ENCODE results near the gene TEN1.

Gene TEN1

GRCh38 chr17:76005263-76006149 is 26.5 kb downstream of the TEN1 start:
- DNase-seq (ENCODE audit: low read depth in 3 of 3) = peak; percentile 74 to 82 (median 77)

- no peak for DNase-seq (ENCODE audit: low read depth in 3 of 3)
Observed at GRCh38 chr17:76007131-76007849, 28.2 kb downstream of the TEN1 start.

GRCh38 chr17:76007850-76008165 is 28.8 kb downstream of the TEN1 start:
- no peak for DNase-seq (ENCODE audit: low read depth in 3 of 3)

- no peak for DNase-seq (ENCODE audit: low read depth in 3 of 3)
Observed at GRCh38 chr17:76008208-76008607, 29.2 kb downstream of the TEN1 start.

GRCh38 chr17:76008630-76009425 is 29.8 kb downstream of the TEN1 start:
- no peak for DNase-seq (ENCODE audit: low read depth in 3 of 3)

DNA sequence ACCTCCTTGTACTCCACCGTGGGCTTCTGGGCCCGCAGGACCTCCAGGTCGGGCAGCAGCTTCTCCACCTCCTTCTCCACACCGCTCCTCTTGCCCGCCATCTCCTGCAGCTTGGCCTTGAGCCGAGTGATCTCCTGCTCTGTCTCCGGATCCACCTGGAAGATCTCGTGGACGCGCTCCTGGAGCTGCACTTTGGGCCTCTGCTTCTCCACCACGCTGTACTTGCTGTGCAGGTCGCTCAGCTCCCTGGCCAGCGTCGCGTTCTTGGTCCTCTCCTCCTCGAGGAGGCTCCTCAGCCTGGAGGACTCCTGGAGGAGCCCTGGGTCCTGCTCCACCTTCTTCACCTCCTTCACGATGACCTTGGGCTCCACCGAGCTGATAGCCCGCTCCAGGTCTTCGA is 30.4 kb downstream of the TEN1 start:
- DNase-seq (ENCODE audit: low read depth in 3 of 3) = no peak

DNA sequence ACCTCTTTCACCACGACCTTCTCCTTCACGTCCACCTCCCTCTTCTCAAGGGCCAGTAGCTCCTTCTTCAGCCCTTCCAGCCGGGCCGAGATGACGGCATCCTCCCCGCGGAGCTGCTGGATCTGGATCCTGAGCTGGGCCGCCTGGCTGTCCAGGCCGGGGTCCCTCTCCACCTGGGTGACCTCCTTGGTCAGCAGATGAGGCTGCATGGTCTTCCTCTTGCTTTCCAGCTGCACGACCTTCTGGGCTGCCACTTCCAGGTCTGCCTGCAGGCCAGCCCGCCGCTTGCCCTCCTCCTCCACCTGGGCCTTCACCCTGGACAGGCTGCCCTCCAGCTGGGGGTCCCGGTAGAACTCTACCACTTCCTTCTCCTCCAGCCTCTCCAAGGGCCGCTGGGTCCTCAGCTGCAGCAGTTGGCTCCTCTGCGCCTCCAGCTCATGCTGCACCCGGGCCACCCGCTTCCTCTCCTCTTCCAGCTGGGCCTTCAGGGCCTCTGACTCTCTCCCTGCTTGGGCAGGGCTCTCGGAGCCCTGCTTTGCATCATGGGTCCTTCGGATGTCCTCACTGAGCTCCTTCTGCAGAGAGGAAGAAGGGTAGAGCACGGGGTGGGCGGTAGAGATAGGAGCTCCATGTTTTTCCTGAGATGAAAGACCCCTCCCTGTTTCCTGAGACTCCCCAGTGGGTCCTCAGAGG is 31.1 kb downstream of the TEN1 start:
- no peak for DNase-seq (ENCODE audit: low read depth in 3 of 3)

GRCh38 chr17:76011951-76012350 is 32.9 kb downstream of the TEN1 start:
- DNase-seq (ENCODE audit: low read depth in 3 of 3) = no peak

GRCh38 chr17:76013377-76013932 is 34.4 kb downstream of the TEN1 start:
- no peak for DNase-seq (ENCODE audit: low read depth in 3 of 3)

DNA sequence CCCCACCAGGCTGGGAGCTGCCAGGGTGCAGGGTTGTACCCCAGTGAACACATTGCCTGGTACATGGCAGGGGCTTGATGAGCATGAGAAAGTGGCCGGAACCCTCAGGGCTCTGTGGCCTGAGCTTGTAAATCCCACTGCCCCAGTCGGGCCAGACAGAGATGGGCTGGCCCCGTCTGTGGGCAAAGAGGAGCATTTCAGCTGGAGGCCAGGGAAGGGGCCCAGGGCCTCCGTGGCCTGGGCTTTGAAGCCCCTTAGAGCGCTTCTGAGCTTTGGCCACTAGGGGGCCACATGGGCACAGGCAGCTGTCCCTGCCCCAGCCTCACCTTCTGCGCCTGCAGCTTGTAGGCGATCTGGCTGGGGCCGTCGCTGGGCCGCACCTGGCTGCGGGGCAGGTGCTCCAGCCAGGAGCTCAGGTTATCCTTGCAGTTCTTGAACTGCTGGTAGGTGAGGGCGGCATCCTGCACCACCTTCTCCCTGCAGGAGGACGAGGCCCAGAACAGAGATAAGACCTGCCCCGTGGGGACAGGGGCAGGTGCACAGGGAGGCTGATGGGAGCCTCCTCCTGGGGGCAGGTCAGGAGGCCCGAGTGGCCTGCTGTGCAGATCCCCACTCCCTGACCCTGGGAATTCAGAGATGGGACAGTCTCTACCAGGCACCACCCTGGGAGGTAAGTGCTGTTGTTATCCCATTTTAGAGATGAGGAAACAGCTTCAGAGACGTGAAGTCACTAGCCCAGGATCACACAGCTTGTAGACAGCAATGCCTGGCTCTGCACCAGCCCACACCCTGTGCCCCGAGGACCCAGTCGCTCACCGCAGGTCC is 35.3 kb downstream of the TEN1 start:
- DNase-seq (ENCODE audit: low read depth in 3 of 3) = peak; percentile 54 to 78 (median 63)

- DNase-seq (ENCODE audit: low read depth in 3 of 3) = no peak
Observed at GRCh38 chr17:76014925-76015261, 35.9 kb downstream of the TEN1 start.

DNA sequence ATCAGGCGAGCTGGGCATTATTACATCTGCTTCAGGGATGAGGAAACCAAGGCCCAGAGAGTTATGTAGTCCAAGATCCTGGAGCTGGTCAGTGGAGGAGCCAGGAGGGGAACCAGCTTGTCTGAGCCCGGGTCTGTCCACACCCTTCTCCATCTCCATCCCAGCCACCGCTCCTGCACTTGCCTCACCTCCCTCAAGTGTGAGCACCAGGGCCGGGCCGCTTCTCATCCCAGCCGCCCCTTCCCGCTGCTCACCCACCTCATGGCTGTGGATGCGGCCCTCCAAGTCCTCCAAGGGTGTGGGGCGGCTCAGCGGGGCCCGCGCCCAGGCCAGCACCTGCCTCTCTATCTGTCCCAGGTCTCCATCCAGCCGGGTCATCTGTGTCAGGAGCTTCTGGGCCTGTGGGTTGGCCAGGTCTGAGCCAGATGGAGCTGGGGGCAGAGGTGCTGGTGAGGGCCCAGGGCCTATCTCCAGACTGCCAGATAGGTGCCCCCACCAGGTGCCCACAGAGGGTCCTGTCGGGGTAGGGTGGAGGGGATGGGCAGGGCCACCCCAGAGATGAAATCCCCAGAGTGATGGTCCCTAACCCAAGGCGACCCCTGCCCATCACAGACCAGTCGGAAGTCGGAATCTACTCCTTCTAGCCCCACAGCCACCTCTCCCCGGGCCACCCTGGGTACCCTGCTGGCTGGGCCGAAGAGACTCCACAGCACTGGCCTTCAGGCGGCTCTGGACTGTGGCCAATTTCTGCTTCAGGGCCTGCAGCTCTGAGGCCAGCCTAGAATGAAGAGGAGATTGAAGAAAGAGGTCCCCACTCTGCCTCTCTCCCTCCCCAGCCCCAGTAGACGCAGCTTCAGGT is 38.7 kb downstream of the TEN1 start:
- DNase-seq (ENCODE audit: low read depth in 3 of 3) = no peak

DNA sequence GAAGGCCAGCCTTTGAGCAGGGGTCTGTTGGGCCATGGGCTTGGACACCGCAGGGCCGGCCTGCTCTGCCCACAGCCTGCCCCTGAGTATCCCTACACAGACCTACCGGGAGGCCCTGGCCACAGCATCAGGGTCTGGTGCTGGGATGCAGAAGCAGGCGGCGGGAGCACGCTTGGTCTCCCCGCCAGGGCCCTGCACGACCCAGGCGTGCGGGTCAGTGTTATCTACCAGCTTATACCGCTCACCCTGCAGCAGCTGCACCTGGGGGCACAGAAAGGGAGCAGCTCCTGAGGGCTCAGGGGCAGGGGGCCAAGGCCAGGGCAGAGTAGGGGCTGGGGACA is 39.3 kb downstream of the TEN1 start:
- no peak for DNase-seq (ENCODE audit: low read depth in 3 of 3)

GRCh38 chr17:76018801-76019200 is 39.8 kb downstream of the TEN1 start:
- DNase-seq (ENCODE audit: low read depth in 3 of 3) = no peak

- no peak for DNase-seq (ENCODE audit: low read depth in 3 of 3)
Observed at GRCh38 chr17:76019833-76020467, 40.9 kb downstream of the TEN1 start.

DNA sequence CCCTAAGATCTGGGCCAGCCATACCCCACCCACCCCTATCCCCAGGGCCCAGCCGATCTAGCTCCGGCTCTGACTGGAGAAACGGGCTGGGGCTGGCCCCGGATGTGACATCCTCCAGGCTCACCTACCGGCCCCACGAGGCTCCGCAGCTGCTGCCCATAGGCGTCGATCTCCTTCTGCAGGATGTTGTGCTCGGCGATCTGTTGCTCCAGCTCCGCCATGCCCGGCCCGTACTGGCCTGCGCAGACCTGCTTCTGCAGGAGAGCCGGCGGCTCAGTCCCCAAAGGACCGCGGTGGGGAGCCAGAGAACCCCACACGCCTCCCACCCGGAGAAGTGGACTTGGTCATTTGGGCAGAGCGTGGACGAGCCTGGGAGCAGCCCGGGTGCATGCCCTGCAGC is 43.2 kb downstream of the TEN1 start:
- DNase-seq (ENCODE audit: low read depth in 3 of 3) = no peak

DNA sequence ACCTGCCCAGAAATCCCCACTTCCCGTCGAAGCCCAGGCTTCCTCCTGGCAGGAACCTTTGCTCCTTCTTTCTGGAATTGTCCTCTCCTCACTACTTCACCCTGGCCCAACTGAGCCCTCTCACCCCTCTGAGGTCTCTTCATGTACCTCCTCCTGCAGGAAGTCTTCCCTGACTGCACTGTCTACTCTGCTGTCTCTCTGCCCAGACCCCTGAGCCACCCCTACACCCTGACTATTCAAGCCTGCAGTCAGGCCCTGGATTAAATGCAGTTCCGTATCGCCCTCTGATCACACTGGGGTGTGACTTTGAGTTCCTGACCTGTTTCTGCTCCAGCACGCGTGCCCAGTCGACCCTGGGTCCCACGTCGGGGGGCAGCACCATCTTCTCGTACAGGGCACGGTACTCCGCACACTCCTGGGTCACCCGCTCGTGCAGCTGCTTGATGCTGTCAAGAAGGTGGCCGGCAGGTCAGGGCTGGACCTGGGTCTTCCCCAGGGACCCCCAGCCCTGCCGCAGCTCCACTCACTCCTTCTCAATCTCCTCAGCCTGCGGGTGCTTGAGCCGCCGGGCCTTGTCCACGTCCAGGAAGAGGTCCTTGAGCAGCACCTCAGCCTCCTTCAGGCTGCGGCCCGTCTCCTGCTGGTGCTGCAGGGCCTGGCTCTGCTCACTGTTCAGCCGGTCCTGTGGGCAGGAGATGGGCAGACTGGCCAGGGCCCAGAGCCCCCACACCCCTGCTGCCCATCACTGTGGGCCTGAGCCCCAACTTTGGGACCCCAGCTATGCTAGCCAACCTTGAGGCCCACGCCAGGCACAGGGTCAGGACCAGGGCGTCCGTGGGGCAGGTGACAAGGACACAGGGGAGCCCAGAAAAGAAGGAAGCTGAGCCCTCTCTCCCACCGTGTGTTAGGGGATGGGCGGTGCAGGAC is 44.2 kb downstream of the TEN1 start:
- DNase-seq (ENCODE audit: low read depth in 3 of 3) = no peak

DNA sequence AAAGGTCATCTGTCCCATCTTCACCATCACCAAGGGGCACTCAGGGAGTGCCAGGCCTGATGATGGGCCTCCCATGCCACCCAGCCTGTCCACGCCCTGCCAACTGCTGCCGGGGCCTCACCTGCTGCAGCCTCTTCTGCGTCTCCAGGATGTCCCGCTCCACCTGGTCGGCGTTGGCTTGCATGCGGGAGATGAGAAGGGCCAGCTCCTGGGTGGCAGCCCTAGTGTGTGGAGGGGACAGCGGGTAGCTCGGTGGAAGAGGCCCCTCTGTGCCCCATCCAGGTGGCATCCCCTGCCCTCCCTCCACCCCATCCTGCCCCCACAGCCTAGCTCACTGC is 44.8 kb downstream of the TEN1 start:
- no peak for DNase-seq (ENCODE audit: low read depth in 3 of 3)

Data from stimulated activated CD4-positive, alpha-beta T cell treated with anti-CD3 and anti-CD28 coated beads, TNF-alpha, amount 100 ng/mL, for 24 hours (primary cell).